Neutrophil (primary cell): ENCODE results near the gene BST2.

Source experiments
- H3K27ac ChIP-seq: fragments of 200-600 bp; sonication (generic); 2 replicates; pipeline ENCODE4 v1.5.1; 2016; ENCODE audit warnings: mild to moderate bottlenecking, moderate library complexity
- H3K27me3 ChIP-seq: fragments of 200-600 bp; sonication (generic); 2 replicates; pipeline ENCODE4 v1.6.0; 2016; ENCODE audit warnings: mild to moderate bottlenecking
- H3K36me3 ChIP-seq: fragments of 200-600 bp; sonication (generic); 2 replicates; pipeline ENCODE4 v1.5.1; 2017
- H3K4me1 ChIP-seq, 2 experiments: fragments of 200-600 bp in 1 of 2; sonication (generic) in 1 of 2; 1 replicate in 1 of 2; 2 replicates in 1 of 2; pipeline versions ENCODE4 v1.5.1 to v1.6.1; 2013 to 2016; ENCODE audit warnings: low read depth in 1 of 2, low read length in 1 of 2, mild to moderate bottlenecking in 1 of 2, moderate library complexity in 1 of 2; ENCODE audit not compliant: control insufficient read depth in 1 of 2, insufficient read depth in 1 of 2
- H3K4me3 ChIP-seq, 2 experiments: fragments of 200-600 bp in 1 of 2; sonication (generic) in 1 of 2; 1 replicate in 1 of 2; 2 replicates in 1 of 2; pipeline ENCODE4 v1.5.1; 2013 to 2016; ENCODE audit warnings: low read depth in 1 of 2, low read length in 1 of 2, mild to moderate bottlenecking in 1 of 2, moderate library complexity in 1 of 2
- H3K9me3 ChIP-seq: fragments of 200-600 bp; sonication (generic); 2 replicates; pipeline ENCODE4 v1.5.1; 2016
- CTCF ChIP-seq: fragments of 200-600 bp; sonication (generic); IDR thresholded peaks from 2 replicates; pipeline ENCODE4 v1.5.1; 2016; ENCODE audit warnings: antibody characterized with exemption

Gene BST2

DNA sequence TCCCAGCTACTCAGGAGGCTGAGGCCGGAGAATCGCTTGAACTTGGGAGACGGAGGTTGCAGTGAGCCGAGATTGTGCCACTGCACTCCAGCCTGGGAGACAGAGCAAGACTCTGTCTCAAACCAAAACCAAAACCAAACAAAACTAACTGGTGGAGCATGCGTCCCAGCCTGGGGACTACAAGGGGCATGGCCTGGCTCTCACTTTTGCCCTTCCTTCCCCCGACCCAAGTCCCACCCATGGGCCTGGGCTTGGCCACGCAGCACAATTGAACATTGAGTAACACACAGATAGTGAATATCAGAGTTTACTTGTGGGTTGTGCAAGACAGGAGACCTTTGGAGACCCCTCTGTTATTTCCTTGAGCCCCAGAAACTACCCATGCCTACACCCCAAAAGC is 29.8 kb upstream of the BST2 start:
- TF ChIP-seq CTCF: no peak
- Histone ChIP-seq H3K4me1 (no peaks in the 10 kb centered on the region), H3K4me3 (no peak overlapping the region), H3K27me3 (no peaks in the 10 kb centered on the region), H3K36me3 (no peaks in the 10 kb centered on the region), H3K27ac (no peak overlapping the region), H3K9me3 (no peaks in the 10 kb centered on the region)

DNA sequence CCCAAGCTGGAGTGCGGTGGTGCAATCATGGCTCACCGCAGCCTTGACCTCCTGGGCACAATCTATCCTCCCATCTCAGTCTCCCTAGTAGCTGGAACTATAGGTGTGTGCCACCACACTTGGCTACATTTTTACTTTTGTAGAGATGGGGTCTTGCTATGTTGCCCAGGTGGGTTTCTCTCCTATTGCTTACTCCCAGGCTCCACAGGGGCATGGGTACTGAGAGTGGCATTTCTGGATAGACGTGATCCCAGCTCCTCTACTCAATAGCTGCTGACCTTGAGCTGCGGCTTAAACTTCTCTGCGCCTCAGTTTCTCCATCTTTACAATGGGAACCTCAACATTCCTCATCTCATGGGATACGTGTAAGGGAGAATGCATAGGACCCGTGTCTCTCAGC is 26.0 kb upstream of the BST2 start:
- H3K27me3 ChIP-seq: no peaks in the 10 kb centered on the region
- no peak for TF ChIP-seq CTCF

GRCh38 chr19:17429641-17430113 is 24.2 kb upstream of the BST2 start:
- no peaks in the 10 kb centered on the region for H3K9me3 ChIP-seq
- no peaks in the 10 kb centered on the region for H3K4me1 ChIP-seq
- H3K27me3 ChIP-seq: no peaks in the 10 kb centered on the region
- H3K4me3 ChIP-seq: no peak overlapping the region
- H3K36me3 ChIP-seq: no peaks in the 10 kb centered on the region
- no peak overlapping the region for H3K27ac ChIP-seq
- no peak for TF ChIP-seq CTCF

More for the DNA sequence above, 26.0 kb upstream of the BST2 start:
- H3K27ac ChIP-seq: no peak overlapping the region
- H3K9me3 ChIP-seq: no peaks in the 10 kb centered on the region
- no peaks in the 10 kb centered on the region for H3K36me3 ChIP-seq
- no peak overlapping the region for H3K4me3 ChIP-seq
- no peaks in the 10 kb centered on the region for H3K4me1 ChIP-seq

DNA sequence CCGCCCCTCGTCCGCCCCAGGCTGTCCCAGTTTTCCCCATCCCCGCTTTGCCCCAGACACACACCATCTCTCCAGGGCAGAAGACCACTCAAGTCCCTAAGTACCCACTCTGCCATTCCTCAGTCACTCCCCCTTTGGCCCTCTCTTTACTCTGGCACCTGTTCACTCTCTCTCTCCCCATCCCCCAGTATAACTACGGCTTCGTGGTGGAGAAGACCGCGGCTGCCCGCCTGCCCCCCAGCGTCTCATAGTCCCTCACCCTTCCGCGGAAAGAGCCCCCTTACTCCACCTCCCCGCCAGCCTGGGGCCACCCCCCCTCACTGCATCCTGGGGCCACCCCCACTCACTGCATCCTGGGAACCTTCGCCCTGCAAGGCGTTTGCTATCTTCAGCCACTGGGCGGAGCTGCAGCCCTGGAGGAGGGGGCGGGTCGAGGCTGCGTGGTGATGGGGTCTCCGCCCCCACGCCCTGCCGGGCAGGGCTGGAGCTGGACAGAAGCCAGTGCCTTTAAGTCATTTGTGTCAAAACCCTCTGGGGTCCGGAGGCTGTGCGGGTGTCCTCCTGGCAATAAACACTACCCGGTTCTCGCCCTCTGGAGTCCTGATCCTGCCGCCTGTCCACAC is 19.4 kb upstream of the BST2 start:
- Histone ChIP-seq H3K27ac (no peak overlapping the region), H3K4me3 (no peak overlapping the region), H3K9me3 (no peaks in the 10 kb centered on the region), H3K27me3 (no peaks in the 10 kb centered on the region), H3K36me3 (peaks cover 8% of the 10 kb centered on the region), H3K4me1 (peaks cover 7 to 8% of the 10 kb centered on the region in 2 experiments)
- no peak for TF ChIP-seq CTCF

DNA sequence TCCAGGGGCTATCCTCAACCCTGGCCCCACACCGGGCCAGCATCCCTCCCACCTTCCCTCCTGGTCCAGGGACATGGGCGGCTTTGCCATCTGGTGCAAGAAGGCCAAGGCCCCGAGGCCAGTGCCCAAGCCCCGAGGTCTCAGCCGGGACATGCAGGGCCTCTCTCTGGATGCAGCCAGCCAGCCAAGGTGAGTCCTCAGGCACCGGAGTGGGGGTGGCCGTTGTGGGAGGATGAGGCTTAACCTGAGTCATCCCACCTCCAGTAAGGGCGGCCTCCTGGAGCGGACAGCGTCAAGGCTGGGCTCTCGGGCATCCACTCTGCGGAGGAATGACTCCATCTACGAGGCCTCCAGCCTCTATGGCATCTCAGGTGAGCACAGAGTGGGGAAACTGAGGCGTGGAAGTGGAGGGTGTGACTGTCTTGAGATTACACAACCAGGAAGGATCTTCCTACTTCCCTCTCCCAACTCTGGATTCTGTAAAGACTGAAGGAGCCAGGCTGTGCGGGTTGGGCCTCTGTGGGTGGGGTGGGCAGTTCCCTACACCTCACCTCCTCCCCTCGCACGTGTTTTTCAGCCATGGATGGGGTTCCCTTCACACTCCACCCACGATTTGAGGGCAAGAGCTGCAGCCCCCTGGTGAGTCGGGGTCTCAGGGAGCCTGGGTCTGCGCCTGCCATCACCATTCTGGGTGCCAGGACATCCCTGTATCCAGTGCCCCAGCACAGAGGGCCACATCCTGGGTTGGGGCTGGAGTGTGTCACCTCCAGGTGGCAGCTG is 18.2 kb upstream of the BST2 start:
- H3K36me3 ChIP-seq: peaks cover 8% of the 10 kb centered on the region
- no peaks in the 10 kb centered on the region for H3K9me3 ChIP-seq
- H3K27ac ChIP-seq: no peak overlapping the region
- peaks cover 12 to 13% of the 10 kb centered on the region in 2 experiments for H3K4me1 ChIP-seq
- no peaks in the 10 kb centered on the region for H3K27me3 ChIP-seq
- H3K4me3 ChIP-seq: no peak overlapping the region
- no peak for TF ChIP-seq CTCF
